ENCODE measurements around the gene QRFP.
"Not testable (repeated sequence)": the region's sequence is repeated elsewhere in the genome, so short reads cannot be mapped to it uniquely, and the experiment has no call there.

The QRFP gene

DNA sequence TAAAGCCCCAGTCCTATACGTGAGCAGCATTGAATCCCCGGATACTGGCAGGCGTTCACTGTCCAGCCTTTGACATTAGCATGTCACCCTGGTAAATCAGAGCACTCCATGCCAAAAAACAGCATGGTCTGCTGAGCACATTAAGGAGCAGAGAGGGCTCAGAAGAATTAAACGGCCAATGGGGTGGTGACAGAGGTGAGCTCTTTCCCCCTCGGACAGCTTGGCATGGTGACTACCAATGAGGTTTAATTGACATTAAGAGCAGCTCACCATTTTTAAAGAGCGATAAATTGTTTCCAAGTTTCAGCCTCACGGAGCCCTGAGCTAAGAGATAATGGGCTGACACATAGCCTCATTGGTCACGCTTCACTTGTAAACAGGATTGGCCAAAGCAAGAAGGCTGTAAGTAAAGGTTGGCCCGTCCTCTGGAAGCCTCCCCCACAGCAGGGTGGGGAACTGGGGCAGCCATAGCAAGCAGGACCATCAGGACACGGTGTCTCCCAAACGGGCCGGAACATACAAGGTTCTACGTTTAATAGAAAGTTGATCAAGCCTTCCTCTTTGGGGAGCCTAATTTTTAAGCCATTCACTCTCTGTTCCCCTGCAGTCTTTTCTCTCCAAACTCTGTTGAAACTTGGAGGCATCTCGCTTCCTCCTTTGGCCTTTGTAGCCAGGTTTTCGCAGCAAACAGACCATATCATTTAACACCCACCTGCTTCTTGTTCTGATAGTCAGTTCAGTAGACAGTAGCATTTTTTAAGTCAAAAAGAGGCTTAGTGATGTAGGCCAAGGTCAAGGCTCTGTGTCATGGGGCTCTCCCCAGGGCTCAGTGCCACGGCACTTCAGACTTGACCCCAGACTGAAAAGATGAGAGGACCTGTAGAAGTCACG, 25.9 kb downstream of the QRFP start:
- DNase-seq, result peak; percentile 34

DNA sequence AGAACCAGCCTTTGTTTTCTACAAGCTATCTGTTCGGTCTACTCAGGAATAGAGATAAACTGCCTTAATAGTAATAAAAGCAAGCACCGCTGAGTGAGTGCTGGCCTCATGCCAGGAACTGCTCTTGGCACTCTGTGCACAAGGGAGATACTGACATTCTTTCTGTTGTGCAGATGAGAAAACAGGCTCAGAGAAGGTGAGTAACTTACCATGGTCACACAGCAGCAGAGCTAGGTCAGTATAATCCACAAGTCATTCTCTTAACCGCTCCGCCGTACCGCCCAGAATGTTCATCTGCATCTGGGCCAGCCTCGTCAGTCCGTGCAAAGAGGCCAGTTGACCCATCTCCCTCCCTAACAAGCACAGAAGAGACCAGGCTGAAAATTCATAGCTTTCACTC, 27.4 kb downstream of the QRFP start:
- DNase-seq, result no peak

DNA sequence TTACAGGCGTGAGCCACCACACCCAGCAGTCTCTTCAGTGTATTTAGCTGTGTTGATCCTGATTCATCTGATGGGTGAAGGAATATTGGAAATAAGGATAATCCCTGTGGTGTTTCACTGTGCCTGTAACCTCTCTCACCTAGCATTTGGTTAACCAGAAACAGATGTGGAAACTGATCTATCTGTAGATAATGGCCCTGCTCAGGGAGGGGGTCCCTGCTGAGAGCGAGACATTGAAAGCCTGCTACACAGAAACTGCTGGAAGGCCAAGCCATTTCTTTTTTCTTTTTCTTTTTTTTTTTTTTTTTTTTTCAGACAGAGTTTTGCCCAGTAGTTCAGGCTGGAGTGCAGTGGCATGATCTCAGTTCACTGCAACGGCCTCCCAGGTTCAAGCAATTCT, 28.4 kb downstream of the QRFP start:
- no peak for DNase-seq

DNA sequence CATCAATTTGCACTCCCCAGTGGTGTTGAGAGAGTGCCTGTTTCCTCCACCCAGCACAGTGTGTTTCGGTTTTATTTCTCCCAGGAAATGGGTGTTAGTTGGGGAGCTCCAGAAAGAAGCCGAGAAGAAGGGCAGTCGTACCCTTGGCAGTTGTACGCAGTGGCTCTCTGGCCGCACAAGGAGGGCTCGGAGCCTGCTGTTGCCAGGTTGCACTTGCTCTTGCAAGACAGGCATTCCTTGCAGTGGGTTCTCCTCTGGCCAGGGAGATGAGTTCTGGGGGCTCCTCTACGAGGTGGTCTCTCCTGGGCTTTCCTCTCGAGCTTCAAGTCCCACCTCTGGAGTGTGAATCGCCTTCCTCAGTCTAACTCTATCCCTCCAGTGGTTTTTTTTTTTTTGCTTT, 29.1 kb downstream of the QRFP start:
- no peak for DNase-seq

DNA sequence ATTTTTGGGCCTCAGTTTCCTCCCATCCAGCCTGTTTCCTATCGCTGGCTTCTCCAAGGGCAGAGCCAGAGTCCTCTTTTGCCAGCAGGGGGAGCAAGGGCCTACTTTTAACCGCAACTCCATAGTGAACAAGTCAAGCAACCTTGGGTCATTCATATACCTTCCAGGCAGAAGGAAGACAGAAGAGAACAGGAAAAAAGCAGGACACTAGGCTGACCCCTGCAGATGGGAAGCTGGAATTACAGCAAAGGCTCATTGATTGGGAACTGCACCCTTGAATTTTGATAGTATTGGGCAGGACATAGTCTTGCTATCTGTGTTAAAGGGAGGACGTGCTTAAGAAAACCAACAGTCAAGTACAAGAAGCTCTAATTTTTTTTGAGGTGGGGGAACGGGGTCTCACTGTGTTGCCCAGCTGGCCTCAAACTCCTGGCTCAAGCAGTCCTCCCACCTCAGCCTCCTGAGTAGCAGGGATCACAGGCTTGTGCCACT, 30.1 kb downstream of the QRFP start:
- peak; percentile 68 for DNase-seq

DNA sequence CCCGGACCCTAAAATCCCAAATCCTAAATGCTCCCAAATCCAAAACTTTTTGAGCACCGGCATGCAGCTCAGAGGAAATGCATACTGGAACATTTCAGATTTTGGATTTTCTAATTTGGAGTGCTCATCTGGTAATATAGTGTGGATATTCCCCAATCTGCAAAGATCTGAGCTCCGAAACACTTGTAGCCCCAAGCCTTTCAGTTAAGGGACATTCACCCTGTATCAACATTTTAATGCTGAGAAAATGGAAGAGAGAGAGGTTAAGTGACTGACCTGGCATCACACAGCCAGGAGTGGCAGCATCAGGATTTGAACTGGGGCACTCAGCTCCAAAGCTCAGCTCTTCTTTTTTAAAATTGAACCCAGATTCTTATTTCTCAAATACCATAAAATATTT, 30.7 kb downstream of the QRFP start:
- no peak for DNase-seq

DNA sequence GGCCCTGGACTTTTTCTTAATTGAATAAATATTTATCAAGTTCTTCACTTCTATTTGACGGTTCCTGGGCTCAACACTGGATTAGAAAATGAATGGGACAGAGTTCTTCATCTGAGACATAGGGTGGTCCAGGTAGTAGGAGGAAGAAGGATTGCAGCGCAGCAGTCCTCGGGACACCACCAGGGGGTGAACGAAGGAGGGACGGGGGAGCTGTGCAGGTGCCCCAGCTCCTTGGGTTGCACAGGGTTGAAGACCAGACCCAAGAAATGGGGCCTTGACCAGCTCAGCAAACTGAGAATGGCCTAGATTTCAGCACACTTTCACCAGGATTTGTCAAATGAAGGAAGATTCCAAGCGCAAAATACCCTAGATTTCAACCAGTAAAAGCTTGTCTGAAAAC, 32.1 kb downstream of the QRFP start:
- DNase-seq, result no peak

DNA sequence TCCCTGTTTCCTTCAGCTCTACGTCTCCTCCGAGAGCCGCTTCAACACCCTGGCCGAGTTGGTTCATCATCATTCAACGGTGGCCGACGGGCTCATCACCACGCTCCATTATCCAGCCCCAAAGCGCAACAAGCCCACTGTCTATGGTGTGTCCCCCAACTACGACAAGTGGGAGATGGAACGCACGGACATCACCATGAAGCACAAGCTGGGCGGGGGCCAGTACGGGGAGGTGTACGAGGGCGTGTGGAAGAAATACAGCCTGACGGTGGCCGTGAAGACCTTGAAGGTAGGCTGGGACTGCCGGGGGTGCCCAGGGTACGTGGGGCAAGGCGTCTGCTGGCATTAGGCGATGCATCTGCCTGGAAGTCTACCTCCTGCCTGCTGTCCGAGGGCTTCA, 33.9 kb downstream of the QRFP start:
- DNase-seq, result no peak

DNA sequence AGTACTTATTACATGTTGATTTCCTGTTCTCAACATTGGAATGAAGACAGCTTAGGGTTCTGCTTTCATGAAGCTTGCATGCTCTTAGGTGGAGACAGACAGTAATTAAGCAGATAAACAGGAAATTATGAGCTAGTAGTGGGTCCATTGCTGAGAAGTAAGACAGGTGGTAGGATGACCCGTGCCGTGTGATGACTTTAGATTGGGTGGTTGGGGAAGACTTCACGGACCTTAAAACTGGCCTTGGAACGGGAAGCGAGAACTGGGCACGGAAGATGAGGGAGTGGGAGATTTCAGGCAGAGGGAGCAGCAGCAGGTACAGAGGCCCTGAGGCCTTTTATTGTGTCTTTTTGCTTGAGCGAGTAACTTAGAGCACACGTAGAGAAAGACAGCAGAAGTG, 34.4 kb downstream of the QRFP start:
- no peak for DNase-seq

DNA sequence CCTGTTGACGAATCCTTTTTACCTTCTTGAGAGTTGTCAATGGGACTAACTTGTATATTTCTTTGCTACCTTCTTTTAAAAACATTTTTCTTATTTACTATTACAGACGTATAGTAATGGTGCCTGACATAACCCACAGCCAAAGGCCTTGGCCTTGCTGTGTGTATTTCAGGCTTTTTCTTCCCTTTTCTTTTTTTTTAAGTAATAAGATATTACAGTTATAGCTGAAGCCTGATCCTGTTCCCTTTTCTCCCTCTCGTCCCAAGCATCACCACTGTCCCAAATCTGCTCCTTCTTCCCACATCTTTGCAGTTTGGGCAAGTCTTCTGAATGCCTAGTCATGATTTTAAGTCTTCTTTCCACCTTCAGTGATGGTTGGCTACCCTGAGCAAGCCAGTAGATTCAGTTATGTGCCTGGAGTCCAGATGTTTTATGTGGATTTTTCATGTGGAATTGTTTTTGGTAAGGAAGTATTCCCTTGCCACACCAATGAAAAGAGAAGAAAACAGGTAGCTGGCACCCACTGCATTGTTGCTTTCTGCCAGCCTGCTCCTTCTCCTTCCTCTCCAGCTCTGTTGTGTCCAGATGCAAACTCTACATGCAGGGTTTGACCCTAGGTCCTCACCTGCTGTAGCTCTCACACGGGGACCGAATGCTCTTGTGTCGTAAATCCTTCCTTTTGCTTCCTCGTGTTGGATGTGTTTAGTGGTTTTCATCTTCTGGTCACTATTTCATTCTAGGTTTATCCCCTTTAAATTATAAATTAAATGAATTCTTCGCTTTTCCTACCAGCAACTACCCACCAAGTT, 35.0 kb downstream of the QRFP start:
- no peak for DNase-seq

DNA sequence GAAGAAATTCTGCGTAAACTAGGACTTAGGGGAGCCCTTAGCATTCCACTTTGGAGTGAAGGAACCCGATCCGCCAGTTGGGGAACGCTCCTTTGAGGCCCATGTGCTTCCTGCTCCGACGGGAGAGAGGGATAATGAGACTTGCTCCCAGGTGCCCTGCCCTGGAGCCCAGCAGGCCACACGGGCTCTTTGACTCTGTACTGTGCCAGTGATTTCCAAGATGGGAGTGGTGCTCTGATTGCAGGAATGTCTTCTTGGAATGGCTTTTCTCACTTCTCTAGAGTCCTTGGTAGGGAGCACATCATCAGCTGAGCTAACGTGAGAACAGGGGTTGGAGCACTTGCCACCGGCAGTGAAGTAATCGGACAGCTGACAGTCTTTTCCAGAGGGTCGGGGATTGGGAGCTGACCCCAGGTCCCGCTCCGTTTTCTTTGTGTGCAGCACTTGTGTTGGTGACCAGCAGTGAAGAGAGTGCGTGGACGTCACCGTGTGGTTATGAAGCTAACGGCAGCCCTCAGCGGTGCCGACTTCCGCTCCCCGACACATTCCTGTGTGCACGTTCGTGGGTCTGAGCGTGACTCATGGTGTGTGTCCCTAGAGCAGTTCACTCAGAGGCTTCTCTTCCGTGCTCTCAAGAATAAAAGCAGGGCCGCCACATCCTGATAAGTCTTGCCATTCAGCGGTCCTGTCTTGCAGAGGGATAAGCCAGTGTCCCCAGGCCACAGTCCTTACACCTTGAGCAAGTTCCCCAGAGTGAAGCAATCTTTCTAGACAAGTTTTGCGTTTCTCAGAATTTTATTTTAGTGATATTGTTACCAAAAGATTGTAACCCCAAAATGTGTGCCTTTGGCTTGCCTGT, 35.9 kb downstream of the QRFP start:
- peak; percentile 96 for DNase-seq

DNA sequence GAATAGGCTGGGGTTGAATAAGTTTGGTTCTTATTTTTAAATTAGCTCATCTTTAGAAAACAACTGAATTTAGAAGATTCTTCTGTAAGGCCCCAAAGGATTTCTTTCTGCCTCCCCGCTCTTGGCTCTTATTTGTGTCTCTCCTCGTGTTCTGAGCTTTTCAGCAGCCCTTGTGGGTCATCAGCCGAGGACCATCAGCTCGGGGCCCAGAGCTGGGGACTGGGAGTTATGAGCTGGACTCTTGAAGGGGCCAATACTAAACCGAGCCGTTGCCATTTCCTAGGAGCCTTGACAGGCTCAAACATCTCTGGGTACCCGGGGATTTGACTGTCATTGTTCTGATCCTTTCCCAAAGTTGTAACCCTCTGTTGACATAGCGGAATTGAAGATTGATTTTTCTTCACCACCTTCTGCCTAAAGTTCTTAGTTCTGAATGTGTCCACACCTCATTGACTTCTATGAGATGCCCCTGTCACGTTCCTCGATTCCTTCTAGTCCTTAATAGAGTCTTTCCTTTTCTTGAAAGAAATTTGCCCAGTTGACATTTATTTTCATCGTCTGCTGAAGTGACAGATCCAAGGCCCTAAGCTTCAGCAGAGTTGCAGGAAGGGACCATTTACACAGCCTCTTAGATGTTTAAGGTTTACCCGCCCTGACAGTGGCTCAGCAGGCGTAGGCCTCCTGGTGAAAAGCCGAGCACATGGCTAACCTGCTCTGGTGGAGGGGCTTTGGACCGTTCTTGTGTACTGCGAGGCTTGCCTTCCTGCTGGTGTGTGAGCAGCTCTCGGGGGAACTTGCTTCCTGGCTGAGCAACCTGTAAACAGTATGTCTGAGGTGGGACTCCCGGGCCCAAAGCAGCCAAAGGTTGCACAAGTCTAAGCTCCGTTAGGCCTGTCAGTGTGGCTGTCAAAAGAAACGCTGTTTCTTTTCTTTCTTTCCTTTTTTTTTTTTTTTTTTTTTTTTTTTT, 37.6 kb downstream of the QRFP start:
- DNase-seq, result no peak

DNA sequence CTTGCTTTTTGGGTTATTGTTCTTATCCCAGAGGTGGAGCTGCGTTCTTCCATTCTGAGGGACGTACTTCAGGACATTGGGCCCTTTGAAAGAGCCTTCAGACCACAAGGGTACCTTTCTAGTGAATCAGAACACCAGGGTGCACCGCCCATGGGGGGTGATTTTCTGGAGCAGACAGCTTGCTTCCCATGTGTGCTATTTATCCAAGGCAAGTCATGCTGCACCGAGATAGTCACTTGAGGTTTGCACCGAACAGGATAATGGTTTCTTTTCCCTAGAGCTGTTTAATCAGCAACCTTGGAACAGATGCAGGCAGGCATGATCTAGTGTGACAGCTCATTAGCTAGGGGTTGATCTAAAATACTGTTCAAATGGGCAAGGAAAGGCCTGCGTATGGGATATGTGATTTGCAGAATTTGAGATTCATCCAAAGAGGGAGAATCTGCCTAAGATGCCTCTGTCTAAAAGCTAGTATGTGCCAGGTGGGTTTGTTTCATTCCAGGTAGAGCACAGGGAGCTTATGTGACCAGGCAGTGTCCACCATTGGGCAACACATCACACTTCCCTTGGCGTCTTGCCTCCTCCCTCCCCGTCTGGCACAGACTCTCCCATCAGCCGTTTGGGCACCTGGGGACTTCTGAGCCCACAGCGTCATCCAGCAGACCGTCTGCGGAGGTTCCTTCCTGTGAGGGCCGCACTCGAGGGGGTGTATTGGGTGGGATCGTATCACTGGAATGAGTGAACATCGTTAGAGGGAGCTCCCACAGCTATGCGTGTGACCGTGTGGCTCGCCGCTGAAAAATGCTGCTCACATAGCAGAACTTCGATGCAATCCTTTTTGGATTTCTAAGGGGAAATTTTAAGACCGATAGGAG, 38.5 kb downstream of the QRFP start:
- DNase-seq, result no peak

DNA sequence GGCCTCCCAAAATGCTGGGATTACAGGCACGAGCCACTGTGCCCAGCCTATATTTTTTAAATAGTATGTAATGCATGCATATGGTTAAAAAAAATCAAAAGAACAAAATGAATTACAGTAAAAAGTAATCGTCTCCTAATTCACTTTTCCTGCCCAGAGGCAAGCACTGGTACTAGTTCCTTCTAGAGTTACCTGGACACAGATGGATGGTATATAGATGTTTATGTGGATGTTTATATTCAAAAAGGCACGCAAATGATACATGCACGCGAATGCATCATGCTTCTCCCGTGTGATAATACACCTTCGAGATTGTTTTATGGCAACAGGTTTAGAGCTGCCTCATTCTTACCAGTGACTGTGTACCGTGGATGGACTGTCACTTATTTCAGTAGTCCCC, 40.1 kb downstream of the QRFP start:
- DNase-seq, result no peak

DNA sequence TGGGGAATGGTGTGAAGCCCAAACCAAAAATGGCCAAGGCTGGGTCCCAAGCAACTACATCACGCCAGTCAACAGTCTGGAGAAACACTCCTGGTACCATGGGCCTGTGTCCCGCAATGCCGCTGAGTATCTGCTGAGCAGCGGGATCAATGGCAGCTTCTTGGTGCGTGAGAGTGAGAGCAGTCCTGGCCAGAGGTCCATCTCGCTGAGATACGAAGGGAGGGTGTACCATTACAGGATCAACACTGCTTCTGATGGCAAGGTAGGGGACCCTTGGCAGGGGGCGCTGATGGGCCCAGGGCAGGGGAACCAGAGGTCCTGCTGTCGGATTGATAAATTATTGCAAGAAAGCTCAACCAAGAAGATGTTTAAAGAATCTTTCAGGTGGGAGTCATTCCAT, 41.8 kb downstream of the QRFP start:
- no peak for DNase-seq

DNA sequence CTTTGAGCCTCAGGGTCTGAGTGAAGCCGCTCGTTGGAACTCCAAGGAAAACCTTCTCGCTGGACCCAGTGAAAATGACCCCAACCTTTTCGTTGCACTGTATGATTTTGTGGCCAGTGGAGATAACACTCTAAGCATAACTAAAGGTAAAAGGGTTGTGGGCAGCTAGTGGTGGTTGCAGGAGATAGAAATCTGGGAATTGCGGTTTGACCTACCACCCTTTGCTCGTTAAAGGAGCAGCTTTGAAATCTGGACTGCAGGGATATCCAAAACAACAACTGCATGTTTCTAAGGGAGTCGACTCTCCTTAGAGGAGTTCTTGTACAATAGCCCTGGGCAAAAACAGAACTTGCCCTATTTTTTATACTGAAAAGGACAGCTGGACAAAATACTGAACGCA, 42.5 kb downstream of the QRFP start:
- no peak for DNase-seq

DNA sequence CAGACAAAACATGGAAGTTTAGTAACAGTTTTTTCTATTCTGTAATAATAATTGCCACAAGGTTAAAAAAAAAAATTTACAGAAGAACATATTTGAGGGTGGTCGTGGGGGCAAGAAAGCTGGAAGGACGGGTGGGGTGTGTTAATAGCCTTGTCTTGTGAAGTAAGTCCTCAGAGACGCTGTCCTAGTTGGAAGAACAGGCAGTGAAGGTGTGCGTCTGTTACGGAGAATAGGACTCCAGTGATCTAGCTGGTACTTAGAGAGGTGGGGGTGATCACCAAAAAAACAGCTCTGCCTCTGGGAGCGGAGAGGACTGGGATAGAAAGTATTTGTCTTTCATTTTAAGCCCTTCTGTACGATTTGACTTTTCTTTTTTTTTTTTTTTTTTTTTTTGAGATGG, 43.8 kb downstream of the QRFP start:
- DNase-seq, result no peak

DNA sequence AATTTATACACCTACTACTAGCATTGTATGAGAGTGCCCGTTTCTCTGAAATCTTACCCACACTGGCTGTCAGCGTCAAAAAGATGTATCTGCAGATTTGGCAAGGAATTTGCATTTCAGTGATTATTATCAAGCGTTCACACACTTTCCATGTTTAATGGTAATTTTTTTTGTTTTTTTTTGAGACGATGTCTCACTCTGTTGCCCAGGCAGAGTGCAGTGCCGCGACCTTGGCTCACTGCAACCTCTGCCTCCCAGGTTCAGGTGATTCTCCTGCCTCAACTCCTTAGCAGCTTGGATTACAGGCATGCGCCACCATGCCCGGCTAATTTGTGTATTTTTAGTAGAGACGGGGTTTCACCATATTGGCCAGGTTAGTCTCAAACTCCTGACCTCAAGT, 47.3 kb downstream of the QRFP start:
- DNase-seq, result no peak

DNA sequence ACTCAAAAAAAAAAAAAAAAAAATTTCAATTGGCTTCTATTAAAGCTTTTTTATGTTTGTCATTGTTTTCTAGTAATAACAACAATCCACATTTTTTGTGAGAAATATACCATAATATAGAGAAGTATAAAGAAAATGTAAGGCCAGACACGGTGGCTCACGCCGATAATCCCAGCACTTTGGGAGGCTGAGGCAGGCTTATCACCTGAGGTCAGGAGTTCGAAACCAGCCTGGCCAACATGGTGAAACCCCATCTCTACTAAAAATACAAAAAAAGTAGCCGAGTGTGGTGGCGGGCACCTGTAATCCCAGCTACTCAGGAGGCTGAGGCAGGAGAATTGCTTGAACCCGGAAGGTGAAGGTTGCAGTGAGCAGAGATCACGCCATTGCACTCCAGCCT, 48.1 kb downstream of the QRFP start:
- not testable (repeated sequence) for DNase-seq

DNA sequence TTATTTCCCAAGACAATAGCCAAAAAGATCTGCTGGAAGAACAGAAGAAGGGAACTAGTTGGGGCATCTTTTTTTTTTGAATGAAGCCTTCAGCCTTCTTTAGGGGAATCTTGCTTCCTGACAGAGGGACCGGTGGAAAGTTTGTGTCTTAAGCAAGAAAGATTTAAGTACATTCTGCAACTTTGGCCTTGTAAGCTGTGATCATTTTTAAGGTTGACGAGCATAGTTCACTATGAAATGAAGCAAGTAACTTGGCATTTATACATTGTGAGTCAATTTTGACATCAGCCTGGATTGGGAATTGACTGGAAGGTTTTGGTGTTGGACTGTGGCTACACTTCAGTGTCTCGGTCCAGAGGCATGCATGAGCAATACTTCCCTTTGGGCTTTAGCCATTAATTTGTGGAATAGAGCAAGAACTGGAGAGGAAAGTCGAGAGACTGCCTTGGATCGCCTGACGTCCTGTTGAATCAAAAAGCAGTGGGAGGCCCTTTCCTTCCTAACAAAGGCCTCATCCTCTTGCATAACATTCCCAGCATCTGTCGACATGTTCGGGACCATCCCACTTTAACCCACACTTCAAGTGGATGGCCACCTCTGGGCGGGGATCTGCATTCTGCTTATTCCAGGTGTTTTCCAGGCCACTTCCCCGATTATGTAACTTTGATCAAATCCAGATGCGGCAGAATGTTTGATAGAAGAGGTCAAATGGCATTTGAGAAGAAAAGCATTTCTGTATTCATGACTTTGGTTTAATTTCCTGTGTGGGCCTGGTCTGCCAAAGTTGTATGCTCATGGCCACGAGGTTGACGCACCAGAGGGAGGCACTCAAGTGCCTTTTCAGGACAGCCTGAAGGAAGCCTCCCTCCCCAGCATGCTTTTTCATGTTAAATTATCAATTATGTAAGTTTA, 49.0 kb downstream of the QRFP start:
- peak; percentile 25 for DNase-seq

Measured in MV-4-11 (cell line).